ENCODE results near the gene SNX3. TPM values are rescaled to one million over a fixed set of nuclear protein-coding genes. Genes with fewer than 3 reads are reported as not detected.
"Not testable (repeated sequence)": the region's sequence is repeated elsewhere in the genome, so short reads cannot be mapped to it uniquely, and the experiment has no call there.

The SNX3 gene
- polyA plus RNA-seq, 1 donor: 284 TPM

- not testable (repeated sequence) for H3K4me3 ChIP-seq (ENCODE audit: low read length); H3K9me3 ChIP-seq (ENCODE audit: control insufficient read depth, low read depth, low read length); H3K36me3 ChIP-seq (ENCODE audit: control insufficient read depth, insufficient read depth, low read length); H3K27ac ChIP-seq (ENCODE audit: low read length); DNase-seq; H3K4me1 ChIP-seq (ENCODE audit: control insufficient read depth, insufficient read depth, low read length); H3K27me3 ChIP-seq (ENCODE audit: control insufficient read depth, insufficient read depth, low read length)
- no CpG with 5 or more reads among the region's 31 CpGs for WGBS (ENCODE audit: insufficient coverage, low lambda C conversion rate)
Observed at GRCh38 chr6:108269955-108270354, 9.1 kb upstream of the SNX3 start.

DNA sequence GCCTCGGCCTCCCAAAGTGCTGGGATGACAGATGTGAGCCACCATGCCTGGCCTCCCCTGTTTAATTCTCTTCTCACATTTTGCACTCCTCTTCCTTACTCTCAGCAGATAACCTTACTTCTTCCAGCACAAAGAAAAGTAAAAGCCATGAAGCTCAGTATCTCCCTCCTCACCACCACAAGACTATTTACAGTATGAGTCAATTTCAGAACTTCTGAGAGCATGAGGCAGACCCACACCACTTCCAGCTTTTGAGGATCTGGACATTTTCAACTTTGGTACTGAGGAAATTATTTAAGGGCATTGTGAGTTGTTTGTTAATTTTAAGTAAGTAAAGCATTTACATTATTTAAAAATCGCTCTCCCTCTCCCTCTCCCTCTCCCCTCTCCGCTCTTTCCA is 8.0 kb upstream of the SNX3 start:
- no peak overlapping the region for H3K27ac ChIP-seq (ENCODE audit: low read length)
- H3K4me3 ChIP-seq (ENCODE audit: low read length): no peak overlapping the region
- no peaks in the 10 kb centered on the region for H3K36me3 ChIP-seq (ENCODE audit: control insufficient read depth, insufficient read depth, low read length)
- H3K4me1 ChIP-seq (ENCODE audit: control insufficient read depth, insufficient read depth, low read length): no peaks in the 10 kb centered on the region
- H3K27me3 ChIP-seq (ENCODE audit: control insufficient read depth, insufficient read depth, low read length): no peaks in the 10 kb centered on the region
- DNase-seq: no peak
- no peaks in the 10 kb centered on the region for H3K9me3 ChIP-seq (ENCODE audit: control insufficient read depth, low read depth, low read length)
- WGBS (ENCODE audit: insufficient coverage, low lambda C conversion rate): no CpG with 5 or more reads among the region's 3 CpGs

GRCh38 chr6:108263371-108263770 is 2.5 kb upstream of the SNX3 start:
- no peak overlapping the region for H3K4me3 ChIP-seq (ENCODE audit: low read length)
- H3K36me3 ChIP-seq (ENCODE audit: control insufficient read depth, insufficient read depth, low read length): no peaks in the 10 kb centered on the region
- H3K4me1 ChIP-seq (ENCODE audit: control insufficient read depth, insufficient read depth, low read length): peaks cover 5% of the 10 kb centered on the region
- no peak overlapping the region for H3K27ac ChIP-seq (ENCODE audit: low read length)
- no peaks in the 10 kb centered on the region for H3K9me3 ChIP-seq (ENCODE audit: control insufficient read depth, low read depth, low read length)
- no CpG with 5 or more reads among the region's 2 CpGs for WGBS (ENCODE audit: insufficient coverage, low lambda C conversion rate)
- H3K27me3 ChIP-seq (ENCODE audit: control insufficient read depth, insufficient read depth, low read length): no peaks in the 10 kb centered on the region
- DNase-seq: no peak

- H3K27ac ChIP-seq (ENCODE audit: low read length): peak overlapping the region; percentile 100
- no CpG with 5 or more reads among the region's 29 CpGs for WGBS (ENCODE audit: insufficient coverage, low lambda C conversion rate)
- peaks cover 5% of the 10 kb centered on the region for H3K36me3 ChIP-seq (ENCODE audit: control insufficient read depth, insufficient read depth, low read length)
- no peaks in the 10 kb centered on the region for H3K9me3 ChIP-seq (ENCODE audit: control insufficient read depth, low read depth, low read length)
- no peaks in the 10 kb centered on the region for H3K27me3 ChIP-seq (ENCODE audit: control insufficient read depth, insufficient read depth, low read length)
- DNase-seq: peak; percentile 19 to 73
- peak overlapping the region; percentile 100 for H3K4me3 ChIP-seq (ENCODE audit: low read length)
- H3K4me1 ChIP-seq (ENCODE audit: control insufficient read depth, insufficient read depth, low read length): peaks cover 8% of the 10 kb centered on the region
Observed at GRCh38 chr6:108260126-108260808, 573 bp downstream of the SNX3 start.

DNA sequence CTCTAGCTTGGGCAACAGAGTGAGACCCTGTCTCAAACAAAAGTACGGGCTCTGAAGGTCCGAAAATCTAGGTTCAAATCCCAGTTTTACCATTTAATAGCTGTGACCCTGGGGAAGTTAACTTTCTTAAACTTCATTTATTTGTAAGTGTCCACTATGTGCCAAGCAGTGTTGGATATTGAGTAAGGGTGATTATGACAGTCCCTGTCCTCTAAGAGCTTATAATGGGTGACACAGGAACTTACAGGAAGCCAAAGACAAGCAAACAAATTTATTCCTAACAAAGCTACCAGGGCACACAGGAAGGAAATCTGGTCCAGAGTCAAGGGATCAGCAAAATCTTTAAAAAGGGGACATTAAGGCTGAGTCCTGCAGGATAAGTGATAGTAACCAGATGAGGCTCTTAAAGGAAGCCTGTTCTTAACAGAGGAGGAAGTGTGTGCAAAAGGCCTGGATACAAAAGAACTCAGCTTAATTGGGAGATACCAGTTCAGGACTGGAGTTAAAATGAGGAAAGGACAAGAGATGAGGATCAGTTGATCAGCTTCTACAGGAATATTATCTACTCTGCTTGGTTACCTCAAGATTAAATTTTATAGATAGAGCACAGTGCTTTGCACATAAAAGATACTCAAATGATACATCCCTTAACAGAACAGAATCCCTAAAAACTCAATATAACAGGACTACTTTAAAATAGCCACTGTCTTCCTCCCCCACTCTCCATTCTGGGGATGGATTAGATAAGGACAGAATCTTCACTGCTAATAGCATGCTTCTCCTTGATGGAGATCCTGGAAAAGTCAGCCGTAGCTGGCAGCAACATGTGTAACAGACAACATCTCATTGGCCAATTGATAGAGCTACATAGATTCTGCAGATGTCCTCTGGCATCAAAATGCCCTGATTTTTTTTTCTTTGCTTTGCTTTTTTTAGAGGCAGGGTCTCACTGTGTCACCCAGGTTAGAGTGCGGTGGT is 6.1 kb downstream of the SNX3 start:
- no CpG with 5 or more reads among the region's 4 CpGs for WGBS (ENCODE audit: insufficient coverage, low lambda C conversion rate)
- H3K27ac ChIP-seq (ENCODE audit: low read length): no peak overlapping the region
- no peak for DNase-seq
- no peaks in the 10 kb centered on the region for H3K27me3 ChIP-seq (ENCODE audit: control insufficient read depth, insufficient read depth, low read length)
- H3K4me3 ChIP-seq (ENCODE audit: low read length): no peak overlapping the region
- H3K36me3 ChIP-seq (ENCODE audit: control insufficient read depth, insufficient read depth, low read length): peaks cover 20% of the 10 kb centered on the region
- H3K4me1 ChIP-seq (ENCODE audit: control insufficient read depth, insufficient read depth, low read length): peaks cover 6% of the 10 kb centered on the region
- no peaks in the 10 kb centered on the region for H3K9me3 ChIP-seq (ENCODE audit: control insufficient read depth, low read depth, low read length)

GRCh38 chr6:108253241-108253640 is 7.6 kb downstream of the SNX3 start:
- H3K27me3 ChIP-seq (ENCODE audit: control insufficient read depth, insufficient read depth, low read length): no peaks in the 10 kb centered on the region
- H3K27ac ChIP-seq (ENCODE audit: low read length): no peak overlapping the region
- DNase-seq: no peak
- peaks cover 20% of the 10 kb centered on the region for H3K36me3 ChIP-seq (ENCODE audit: control insufficient read depth, insufficient read depth, low read length)
- no peak overlapping the region for H3K4me3 ChIP-seq (ENCODE audit: low read length)
- H3K9me3 ChIP-seq (ENCODE audit: control insufficient read depth, low read depth, low read length): no peaks in the 10 kb centered on the region
- WGBS (ENCODE audit: insufficient coverage, low lambda C conversion rate): no CpG with 5 or more reads among the region's 1 CpG
- peaks cover 3% of the 10 kb centered on the region for H3K4me1 ChIP-seq (ENCODE audit: control insufficient read depth, insufficient read depth, low read length)

DNA sequence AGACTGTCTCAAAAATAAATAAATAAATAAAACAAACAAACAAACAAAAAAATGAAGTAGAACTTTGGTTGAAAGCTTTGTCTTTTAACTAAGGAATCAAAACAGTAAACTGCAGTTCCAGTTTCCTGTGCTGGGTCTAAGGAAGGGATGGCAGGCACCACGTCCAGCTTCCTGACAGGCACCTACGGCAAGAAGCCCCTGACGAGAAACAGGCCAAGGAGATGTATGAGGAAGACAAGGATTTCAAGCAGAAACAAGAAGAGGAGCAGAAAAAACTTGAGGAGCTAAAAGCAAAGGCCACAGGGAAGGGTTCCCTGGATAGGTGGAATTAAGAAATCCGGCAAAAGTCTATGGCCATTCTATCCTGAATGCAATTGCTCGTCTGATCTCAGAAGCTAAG is 8.8 kb downstream of the SNX3 start:
- DNase-seq: no peak
- H3K27me3 ChIP-seq (ENCODE audit: control insufficient read depth, insufficient read depth, low read length): no peaks in the 10 kb centered on the region
- no peak overlapping the region for H3K4me3 ChIP-seq (ENCODE audit: low read length)
- WGBS (ENCODE audit: insufficient coverage, low lambda C conversion rate): 93% methylated on average over 3 of the region's 5 CpGs
- peaks cover 3% of the 10 kb centered on the region for H3K4me1 ChIP-seq (ENCODE audit: control insufficient read depth, insufficient read depth, low read length)
- H3K9me3 ChIP-seq (ENCODE audit: control insufficient read depth, low read depth, low read length): no peaks in the 10 kb centered on the region
- H3K27ac ChIP-seq (ENCODE audit: low read length): no peak overlapping the region
- H3K36me3 ChIP-seq (ENCODE audit: control insufficient read depth, insufficient read depth, low read length): peaks cover 20% of the 10 kb centered on the region

GRCh38 chr6:108251252-108251651 is 9.6 kb downstream of the SNX3 start:
- Histone ChIP-seq H3K27me3 (ENCODE audit: control insufficient read depth, insufficient read depth, low read length) (no peaks in the 10 kb centered on the region), H3K4me1 (ENCODE audit: control insufficient read depth, insufficient read depth, low read length) (peaks cover 3% of the 10 kb centered on the region), H3K4me3 (ENCODE audit: low read length) (no peak overlapping the region), H3K36me3 (ENCODE audit: control insufficient read depth, insufficient read depth, low read length) (peaks cover 18% of the 10 kb centered on the region), H3K9me3 (ENCODE audit: control insufficient read depth, low read depth, low read length) (no peaks in the 10 kb centered on the region), H3K27ac (ENCODE audit: low read length) (no peak overlapping the region)
- DNase-seq: no peak
- no CpG with 5 or more reads among the region's 2 CpGs for WGBS (ENCODE audit: insufficient coverage, low lambda C conversion rate)

DNA sequence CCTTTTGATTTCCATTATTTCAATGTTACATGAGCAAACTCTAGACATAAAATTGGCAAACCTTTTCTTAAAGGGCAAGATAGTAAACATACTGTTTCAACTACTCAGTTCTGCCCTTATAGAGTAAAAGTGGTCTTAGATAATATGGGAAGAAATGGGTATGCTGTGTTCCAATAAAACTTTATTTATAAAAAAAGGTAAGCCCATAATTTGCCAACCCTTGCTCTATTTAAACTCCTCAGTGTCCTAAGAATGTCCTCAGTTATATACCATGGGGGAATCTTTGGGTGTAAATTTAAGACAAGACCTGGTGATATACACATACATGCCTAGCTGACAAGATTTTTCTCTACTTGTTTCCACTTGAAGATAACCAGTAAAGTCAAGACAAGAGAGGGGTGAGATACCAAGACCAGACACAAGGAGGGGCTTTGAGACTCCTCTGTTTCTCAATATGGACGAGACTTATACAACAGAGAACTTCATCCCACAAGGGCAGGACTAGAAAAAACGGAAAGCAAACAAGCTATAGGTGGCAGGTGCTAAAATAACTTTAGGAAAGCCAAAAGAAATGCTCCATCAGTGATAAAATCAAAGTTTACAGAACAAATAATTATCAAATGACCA is 10.5 kb downstream of the SNX3 start:
- Histone ChIP-seq H3K27ac (ENCODE audit: low read length) (no peak overlapping the region), H3K27me3 (ENCODE audit: control insufficient read depth, insufficient read depth, low read length) (no peaks in the 10 kb centered on the region), H3K9me3 (ENCODE audit: control insufficient read depth, low read depth, low read length) (no peaks in the 10 kb centered on the region), H3K4me3 (ENCODE audit: low read length) (no peak overlapping the region), H3K36me3 (ENCODE audit: control insufficient read depth, insufficient read depth, low read length) (peaks cover 16% of the 10 kb centered on the region), H3K4me1 (ENCODE audit: control insufficient read depth, insufficient read depth, low read length) (peaks cover 2% of the 10 kb centered on the region)
- no peak for DNase-seq
- 80% methylated on average over 2 of the region's 2 CpGs for WGBS (ENCODE audit: insufficient coverage, low lambda C conversion rate)

DNA sequence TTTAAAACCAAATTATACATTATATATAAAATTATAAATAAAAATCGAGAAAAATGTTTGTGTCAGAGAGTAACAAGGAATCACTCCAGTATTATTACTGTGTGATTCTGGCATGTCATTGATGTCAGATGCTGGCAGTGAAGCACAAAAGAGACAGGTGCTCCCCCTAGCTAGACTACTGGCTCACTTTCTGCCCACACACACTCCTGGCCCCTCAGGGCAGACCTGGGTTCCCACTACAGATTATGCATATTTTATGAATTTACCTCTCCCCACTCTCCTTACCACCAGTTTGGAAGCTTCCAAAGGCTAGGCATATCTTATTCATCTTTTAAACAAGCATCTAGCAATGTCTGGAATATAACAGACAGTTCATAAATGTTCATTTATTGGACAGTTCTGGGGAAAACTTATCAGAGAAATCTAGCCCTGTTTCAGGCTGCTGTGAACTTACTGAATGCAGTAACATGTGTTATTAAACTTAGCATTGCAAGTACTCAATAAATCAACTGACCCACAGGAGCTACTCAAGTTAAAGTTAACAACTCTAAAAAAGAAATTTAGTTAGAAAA is 12.8 kb downstream of the SNX3 start:
- Histone ChIP-seq H3K9me3 (ENCODE audit: control insufficient read depth, low read depth, low read length) (no peaks in the 10 kb centered on the region), H3K27me3 (ENCODE audit: control insufficient read depth, insufficient read depth, low read length) (no peaks in the 10 kb centered on the region), H3K4me1 (ENCODE audit: control insufficient read depth, insufficient read depth, low read length) (no peaks in the 10 kb centered on the region), H3K36me3 (ENCODE audit: control insufficient read depth, insufficient read depth, low read length) (peaks cover 11% of the 10 kb centered on the region), H3K4me3 (ENCODE audit: low read length) (no peak overlapping the region), H3K27ac (ENCODE audit: low read length) (no peak overlapping the region)
- DNase-seq: no peak
- 88% methylated on average over 1 of the region's 1 CpG for WGBS (ENCODE audit: insufficient coverage, low lambda C conversion rate)

Measured in large intestine (tissue), 3 donors.